Memory B cell (primary cell): Measurements from ENCODE around the gene CYRIA.

ENCODE experiments used
- ATAC-seq: fragments of 150-1000 bp; cut with Tn5 transposase; 2 replicates; pipeline ENCODE4 v1.10.0; 2021; ENCODE audit warnings: low read depth, mild to moderate bottlenecking, moderate library complexity
- DNase-seq, 2 donors: peaks; one replicate each; pipeline ENCODE4 v3.0.0; 2022; ENCODE audit warnings: low spot score in 2 of 2
- H3K27ac Mint-ChIP-seq: one replicate; pipeline ENCODE4 v1.8.0; 2022; ENCODE audit warnings: mild to moderate bottlenecking, moderate library complexity, mixed read lengths
- H3K27me3 Mint-ChIP-seq: one replicate; pipeline ENCODE4 v1.8.0; 2022; ENCODE audit warnings: mixed read lengths
- H3K36me3 Mint-ChIP-seq: one replicate; pipeline ENCODE4 v1.8.0; 2022; ENCODE audit warnings: mild to moderate bottlenecking, mixed read lengths
- H3K4me1 Mint-ChIP-seq: one replicate; pipeline ENCODE4 v1.8.0; 2022; ENCODE audit warnings: mixed read lengths
- H3K4me3 Mint-ChIP-seq: one replicate; pipeline ENCODE4 v1.8.0; 2022; ENCODE audit warnings: mild to moderate bottlenecking, moderate library complexity, mixed read lengths
- H3K9me3 Mint-ChIP-seq: one replicate; pipeline ENCODE4 v1.8.0; 2022; ENCODE audit warnings: mixed read lengths

The CYRIA gene

GRCh38 chr2:16682431-16683118 is 16.9 kb upstream of the CYRIA start:
- H3K36me3 Mint-ChIP-seq: no peaks in the 10 kb centered on the region
- DNase-seq (no peak), ATAC-seq (no peak)
- no peaks in the 10 kb centered on the region for H3K9me3 Mint-ChIP-seq
- no peaks in the 10 kb centered on the region for H3K27me3 Mint-ChIP-seq
- no peak overlapping the region for H3K27ac Mint-ChIP-seq
- peaks cover 11% of the 10 kb centered on the region for H3K4me1 Mint-ChIP-seq
- H3K4me3 Mint-ChIP-seq: no peak overlapping the region

GRCh38 chr2:16680781-16681180 is 15.1 kb upstream of the CYRIA start:
- DNase-seq (no peak), ATAC-seq (no peak)
- Mint-ChIP-seq H3K4me3 (no peak overlapping the region), H3K36me3 (no peaks in the 10 kb centered on the region), H3K9me3 (no peaks in the 10 kb centered on the region), H3K27ac (no peak overlapping the region), H3K4me1 (peaks cover 3% of the 10 kb centered on the region), H3K27me3 (no peaks in the 10 kb centered on the region)

GRCh38 chr2:16680304-16680703 is 14.7 kb upstream of the CYRIA start:
- ATAC-seq: no peak
- Mint-ChIP-seq H3K4me1 (peaks cover 1% of the 10 kb centered on the region), H3K27ac (no peak overlapping the region), H3K36me3 (no peaks in the 10 kb centered on the region), H3K4me3 (no peak overlapping the region), H3K9me3 (no peaks in the 10 kb centered on the region), H3K27me3 (no peaks in the 10 kb centered on the region)
- no peak for DNase-seq

- H3K36me3 Mint-ChIP-seq: no peaks in the 10 kb centered on the region
- no peak overlapping the region for H3K27ac Mint-ChIP-seq
- peaks cover 6% of the 10 kb centered on the region for H3K4me1 Mint-ChIP-seq
- H3K27me3 Mint-ChIP-seq: no peaks in the 10 kb centered on the region
- ATAC-seq (no peak), DNase-seq (no peak)
- no peak overlapping the region for H3K4me3 Mint-ChIP-seq
- no peaks in the 10 kb centered on the region for H3K9me3 Mint-ChIP-seq
These were observed 13.3 kb upstream of the CYRIA start for GRCh38 chr2:16678964-16679363.

- Mint-ChIP-seq H3K4me3 (no peak overlapping the region), H3K4me1 (peaks cover 6% of the 10 kb centered on the region), H3K27ac (no peak overlapping the region), H3K9me3 (no peaks in the 10 kb centered on the region), H3K36me3 (no peaks in the 10 kb centered on the region), H3K27me3 (no peaks in the 10 kb centered on the region)
- ATAC-seq (no peak), DNase-seq (no peak)
These were observed 12.2 kb upstream of the CYRIA start for GRCh38 chr2:16677875-16678274.

GRCh38 chr2:16675781-16676180 is 10.1 kb upstream of the CYRIA start:
- Mint-ChIP-seq H3K4me3 (no peak overlapping the region), H3K36me3 (no peaks in the 10 kb centered on the region), H3K27me3 (no peaks in the 10 kb centered on the region), H3K4me1 (peaks cover 8% of the 10 kb centered on the region), H3K9me3 (no peaks in the 10 kb centered on the region), H3K27ac (no peak overlapping the region)
- DNase-seq (no peak), ATAC-seq (no peak)

- H3K36me3 Mint-ChIP-seq: no peaks in the 10 kb centered on the region
- no peaks in the 10 kb centered on the region for H3K9me3 Mint-ChIP-seq
- DNase-seq (no peak), ATAC-seq (no peak)
- no peak overlapping the region for H3K4me3 Mint-ChIP-seq
- peaks cover 8% of the 10 kb centered on the region for H3K4me1 Mint-ChIP-seq
- no peak overlapping the region for H3K27ac Mint-ChIP-seq
- H3K27me3 Mint-ChIP-seq: no peaks in the 10 kb centered on the region
These were observed 8.5 kb upstream of the CYRIA start for GRCh38 chr2:16674154-16674553.

GRCh38 chr2:16671760-16672159 is 6.1 kb upstream of the CYRIA start:
- H3K27me3 Mint-ChIP-seq: no peaks in the 10 kb centered on the region
- H3K27ac Mint-ChIP-seq: no peak overlapping the region
- H3K4me1 Mint-ChIP-seq: peaks cover 11% of the 10 kb centered on the region

GRCh38 chr2:16669388-16669787 is 3.8 kb upstream of the CYRIA start:
- Mint-ChIP-seq H3K4me3 (no peak overlapping the region), H3K4me1 (peaks cover 15% of the 10 kb centered on the region), H3K27ac (peak overlapping the region; percentile 5), H3K27me3 (no peaks in the 10 kb centered on the region), H3K36me3 (peaks cover 1% of the 10 kb centered on the region), H3K9me3 (no peaks in the 10 kb centered on the region)
- no peak for DNase-seq
- no peak for ATAC-seq

More at GRCh38 chr2:16671760-16672159, 6.1 kb upstream of the CYRIA start:
- H3K4me3 Mint-ChIP-seq: no peak overlapping the region
- ATAC-seq (no peak), DNase-seq (no peak)
- no peaks in the 10 kb centered on the region for H3K36me3 Mint-ChIP-seq
- no peaks in the 10 kb centered on the region for H3K9me3 Mint-ChIP-seq

GRCh38 chr2:16666449-16666801 is 791 bp upstream of the CYRIA start:
- peak overlapping the region; percentile 93 for H3K4me3 Mint-ChIP-seq
- H3K36me3 Mint-ChIP-seq: peaks cover 3% of the 10 kb centered on the region
- H3K4me1 Mint-ChIP-seq: peaks cover 38% of the 10 kb centered on the region
- ATAC-seq (peak; percentile 34), DNase-seq (peak; percentile 26 to 28)
- no peaks in the 10 kb centered on the region for H3K27me3 Mint-ChIP-seq
- peak overlapping the region; percentile 99 for H3K27ac Mint-ChIP-seq
- no peaks in the 10 kb centered on the region for H3K9me3 Mint-ChIP-seq

GRCh38 chr2:16664809-16665747 is 556 bp downstream of the CYRIA start:
- peaks cover 46% of the 10 kb centered on the region for H3K4me1 Mint-ChIP-seq
- H3K27ac Mint-ChIP-seq: peak overlapping the region; percentile 99
- ATAC-seq: no peak
- peak; percentile 20 to 23 for DNase-seq
- H3K4me3 Mint-ChIP-seq: peak overlapping the region; percentile 93
- no peaks in the 10 kb centered on the region for H3K9me3 Mint-ChIP-seq
- H3K27me3 Mint-ChIP-seq: no peaks in the 10 kb centered on the region
- peaks cover 9% of the 10 kb centered on the region for H3K36me3 Mint-ChIP-seq

GRCh38 chr2:16664052-16664731 is 1.4 kb downstream of the CYRIA start:
- Mint-ChIP-seq H3K9me3 (no peaks in the 10 kb centered on the region), H3K27ac (peak overlapping the region; percentile 99), H3K4me3 (peak overlapping the region; percentile 93), H3K27me3 (no peaks in the 10 kb centered on the region), H3K36me3 (peaks cover 9% of the 10 kb centered on the region), H3K4me1 (peaks cover 54% of the 10 kb centered on the region)
- ATAC-seq (peak; percentile 61), DNase-seq (peak; percentile 48 to 64)

GRCh38 chr2:16663121-16663905 is 2.3 kb downstream of the CYRIA start:
- peak overlapping the region; percentile 99 for H3K27ac Mint-ChIP-seq
- peaks cover 63% of the 10 kb centered on the region for H3K4me1 Mint-ChIP-seq
- DNase-seq (no peak), ATAC-seq (no peak)
- H3K9me3 Mint-ChIP-seq: no peaks in the 10 kb centered on the region
- H3K4me3 Mint-ChIP-seq: peak overlapping the region; percentile 93
- no peaks in the 10 kb centered on the region for H3K27me3 Mint-ChIP-seq
- H3K36me3 Mint-ChIP-seq: peaks cover 10% of the 10 kb centered on the region
